ENCODE data around the gene CAD.
"Not testable (repeated sequence)": the region's sequence is repeated elsewhere in the genome, so short reads cannot be mapped to it uniquely, and the experiment has no call there.

Gene CAD

GRCh38 chr2:27263287-27264252 lies 46.4 kb downstream of the CAD start:
- H3K4me3 ChIP-seq (ENCODE audit: severe bottlenecking), result peak overlapping the region; percentile 37
- DNase-seq (ENCODE audit: low spot score) (no peak), ATAC-seq (ENCODE audit: low read depth) (no peak)
- no peaks in the 10 kb centered on the region for H3K9me3 ChIP-seq (ENCODE audit: severe bottlenecking)
- no peak overlapping the region for H3K27ac ChIP-seq (ENCODE audit: poor library complexity, severe bottlenecking)
- no peaks in the 10 kb centered on the region for H3K4me1 ChIP-seq (ENCODE audit: insufficient read depth, poor library complexity, severe bottlenecking)
- H3K27me3 ChIP-seq (ENCODE audit: insufficient read depth, poor library complexity, severe bottlenecking), result peaks cover 63% of the 10 kb centered on the region
- TF ChIP-seq CTCF (IDR thresholded peaks at IDR 0.05; ENCODE audit: poor library complexity, severe bottlenecking), result no peak
- no peaks in the 10 kb centered on the region for H3K36me3 ChIP-seq (ENCODE audit: low read depth)

GRCh38 chr2:27264253-27264752 lies 47.1 kb downstream of the CAD start:
- DNase-seq (ENCODE audit: low spot score) (no peak), ATAC-seq (ENCODE audit: low read depth) (0 out of 3 replicates have a peak, but pooled peaks have one; percentile 10)
- Histone ChIP-seq H3K36me3 (ENCODE audit: low read depth) (no peaks in the 10 kb centered on the region), H3K4me3 (ENCODE audit: severe bottlenecking) (peak overlapping the region; percentile 12), H3K27ac (ENCODE audit: poor library complexity, severe bottlenecking) (no peak overlapping the region), H3K9me3 (ENCODE audit: severe bottlenecking) (no peaks in the 10 kb centered on the region), H3K4me1 (ENCODE audit: insufficient read depth, poor library complexity, severe bottlenecking) (no peaks in the 10 kb centered on the region), H3K27me3 (ENCODE audit: insufficient read depth, poor library complexity, severe bottlenecking) (peaks cover 63% of the 10 kb centered on the region)
- TF ChIP-seq CTCF (IDR thresholded peaks at IDR 0.05; ENCODE audit: poor library complexity, severe bottlenecking), result no peak

- DNase-seq (ENCODE audit: low spot score) (no peak), ATAC-seq (ENCODE audit: low read depth) (peak; percentile 50)
- Histone ChIP-seq H3K27me3 (ENCODE audit: insufficient read depth, poor library complexity, severe bottlenecking) (peaks cover 65% of the 10 kb centered on the region), H3K4me1 (ENCODE audit: insufficient read depth, poor library complexity, severe bottlenecking) (no peaks in the 10 kb centered on the region), H3K36me3 (ENCODE audit: low read depth) (no peaks in the 10 kb centered on the region), H3K27ac (ENCODE audit: poor library complexity, severe bottlenecking) (no peak overlapping the region), H3K9me3 (ENCODE audit: severe bottlenecking) (no peaks in the 10 kb centered on the region), H3K4me3 (ENCODE audit: severe bottlenecking) (peak overlapping the region; percentile 12)
- TF ChIP-seq CTCF (IDR thresholded peaks at IDR 0.05; ENCODE audit: poor library complexity, severe bottlenecking), result peak; percentile 67
Observed at GRCh38 chr2:27264753-27265535, 47.8 kb downstream of the CAD start.

GRCh38 chr2:27265536-27265870 lies 48.3 kb downstream of the CAD start:
- Histone ChIP-seq H3K4me1 (ENCODE audit: insufficient read depth, poor library complexity, severe bottlenecking) (no peaks in the 10 kb centered on the region), H3K36me3 (ENCODE audit: low read depth) (no peaks in the 10 kb centered on the region), H3K4me3 (ENCODE audit: severe bottlenecking) (no peak overlapping the region), H3K27ac (ENCODE audit: poor library complexity, severe bottlenecking) (no peak overlapping the region), H3K27me3 (ENCODE audit: insufficient read depth, poor library complexity, severe bottlenecking) (peaks cover 60% of the 10 kb centered on the region), H3K9me3 (ENCODE audit: severe bottlenecking) (no peaks in the 10 kb centered on the region)
- ATAC-seq (ENCODE audit: low read depth) (no peak), DNase-seq (ENCODE audit: low spot score) (no peak)
- no peak for TF ChIP-seq CTCF (IDR thresholded peaks at IDR 0.05; ENCODE audit: poor library complexity, severe bottlenecking)

- H3K4me1 ChIP-seq (ENCODE audit: insufficient read depth, poor library complexity, severe bottlenecking); DNase-seq (ENCODE audit: low spot score); H3K27ac ChIP-seq (ENCODE audit: poor library complexity, severe bottlenecking); H3K4me3 ChIP-seq (ENCODE audit: severe bottlenecking); ATAC-seq (ENCODE audit: low read depth); H3K36me3 ChIP-seq (ENCODE audit: low read depth); H3K9me3 ChIP-seq (ENCODE audit: severe bottlenecking): not testable (repeated sequence)
- H3K27me3 ChIP-seq (ENCODE audit: insufficient read depth, poor library complexity, severe bottlenecking), result peaks cover 34% of the 10 kb centered on the region
Observed at GRCh38 chr2:27268296-27268695, 51.1 kb downstream of the CAD start.
